A549 (cell line): ENCODE data around the gene CXCL12. TPM values are rescaled to one million over a fixed set of nuclear protein-coding genes. Genes with fewer than 3 reads are reported as not detected.

Experiments
- ATAC-seq, 2 experiments: fragments of 200-7000 bp in 1 of 2; fragments of >200 bp in 1 of 2; cut with Nextera tagmentation in 1 of 2; cut with Tn5 transposase in 1 of 2; 3 replicates each; pipeline versions ENCODE4 v1.8.0 to v1.9.1; 2018 to 2020; ENCODE audit warnings: mild to moderate bottlenecking in 1 of 2, moderate library complexity in 1 of 2
- CTCF ChIA-PET: fragments of 300-600 bp; sonication (Branson Sonifier 250); formaldehyde crosslinking; extraction: SDS; loops from one replicate; lab custom pipeline; 2021; ENCODE audit warnings: antibody characterized with exemption, inconsistent platforms; lab: Yijun Ruan, JAX
- POLR2A ChIA-PET: fragments of 350-600 bp; formaldehyde crosslinking; extraction: SDS; loops from one replicate; lab custom pipeline; 2021; ENCODE audit warnings: antibody characterized with exemption, inconsistent platforms; lab: Yijun Ruan, JAX
- DNase-seq, 2 experiments: peaks; one replicate each; pipeline versions ENCODE4 v3.0.0 to v3.0.0-alpha.2; 2011 to 2016; ENCODE audit warnings: low read depth in 1 of 2, low spot score in 1 of 2
- FAIRE-seq: peaks from 2 replicates; lab custom pipeline; 2011; peaks lifted over from hg19 to GRCh38; lab: Jason Lieb, UNC
- H3K27ac ChIP-seq, 2 experiments: fragments of >200 bp; sonication (Bioruptor Twin); formaldehyde crosslinking; 3 replicates each; pipeline ENCODE4 v1.5.1; 2016 to 2017
- H3K4me1 ChIP-seq: fragments of >200 bp; sonication (Bioruptor Twin); formaldehyde crosslinking; 3 replicates; pipeline ENCODE4 v1.6.1; 2016
- H3K4me2 ChIP-seq: fragments of >200 bp; sonication (Bioruptor Twin); formaldehyde crosslinking; 3 replicates; pipeline ENCODE4 v1.6.1; 2016
- H3K4me3 ChIP-seq: fragments of >200 bp; sonication (Bioruptor Twin); formaldehyde crosslinking; 3 replicates; pipeline ENCODE4 v1.5.1; 2016
- H3K9me3 ChIP-seq: fragments of >200 bp; sonication (Bioruptor Twin); formaldehyde crosslinking; 3 replicates; pipeline ENCODE4 v1.6.1; 2016
- ATOH8 ChIP-seq: fragments of 250-450 bp; sonication (Bioruptor Pico); IDR thresholded peaks from 2 replicates; pipeline ENCODE4 v1.5.0; 2020; ENCODE audit warnings: low read depth, mild to moderate bottlenecking, moderate library complexity
- CBX8 ChIP-seq: fragments of 200-600 bp; sonication (generic); IDR thresholded peaks from 2 replicates; pipeline ENCODE4 v1.6.1; 2016
- CEBPB ChIP-seq, 2 experiments: fragments of >200 bp in 1 of 2; sonication (Bioruptor Twin) in 1 of 2; formaldehyde crosslinking in 1 of 2; IDR thresholded peaks; 2 replicates each; pipeline ENCODE4 v1.6.1; 2012 to 2016
- CHD2 ChIP-seq: fragments of 150-350 bp; IDR thresholded peaks from 2 replicates; pipeline ENCODE4 v1.6.1; 2014; ENCODE audit warnings: low read length; ENCODE audit not compliant: partially characterized antibody
- E2F6 ChIP-seq: IDR thresholded peaks from 2 replicates; pipeline ENCODE4 v1.6.1; 2012; ENCODE audit warnings: low read depth, borderline replicate concordance
- ELK1 ChIP-seq: fragments of 150-350 bp; IDR thresholded peaks from 2 replicates; pipeline ENCODE4 v1.6.1; 2014; ENCODE audit warnings: low read depth, mild to moderate bottlenecking, low read length
- EP300 ChIP-seq, 2 experiments: fragments of >200 bp; sonication (Bioruptor Twin); formaldehyde crosslinking; IDR thresholded peaks; 2 replicates in 1 of 2; 3 replicates in 1 of 2; pipeline ENCODE4 v1.6.1; 2016 to 2017
- FOSL2 ChIP-seq, 2 experiments: fragments of 450-650 bp in 1 of 2; fragments of >200 bp in 1 of 2; sonication (Bioruptor Twin) in 1 of 2; formaldehyde crosslinking; IDR thresholded peaks; 2 replicates each; pipeline versions ENCODE4 v1.5.0 to v1.6.1; 2016 to 2020; ENCODE audit warnings: mild to moderate bottlenecking in 1 of 2, moderate library complexity in 1 of 2
- GATA3 ChIP-seq: IDR thresholded peaks from 2 replicates; pipeline ENCODE4 v1.6.1; 2012; ENCODE audit warnings: borderline replicate concordance
- HDAC2 ChIP-seq: fragments of 200-600 bp; sonication (generic); IDR thresholded peaks from 2 replicates; pipeline ENCODE4 v1.6.1; 2016
- HMGXB4 ChIP-seq: fragments of 250-450 bp; sonication (Bioruptor Pico); IDR thresholded peaks from 2 replicates; pipeline ENCODE4 v1.5.0; 2021; ENCODE audit warnings: mild to moderate bottlenecking, moderate library complexity, borderline replicate concordance
- HOXA7 ChIP-seq: fragments of 250-450 bp; sonication (Bioruptor Pico); IDR thresholded peaks from 2 replicates; pipeline ENCODE4 v1.5.0; 2020; ENCODE audit warnings: mild to moderate bottlenecking, moderate library complexity
- HOXB13 ChIP-seq: fragments of 250-450 bp; sonication (Bioruptor Pico); IDR thresholded peaks from 2 replicates; pipeline ENCODE4 v1.5.0; 2020; ENCODE audit warnings: low read depth, mild to moderate bottlenecking, moderate library complexity
- HOXB5 ChIP-seq: fragments of 250-450 bp; sonication (Bioruptor Pico); IDR thresholded peaks from 2 replicates; pipeline ENCODE4 v1.5.0; 2020; ENCODE audit warnings: mild to moderate bottlenecking, moderate library complexity
- JUN ChIP-seq, 2 experiments: fragments of >200 bp; sonication (Bioruptor Twin); formaldehyde crosslinking; IDR thresholded peaks; 2 replicates in 1 of 2; 3 replicates in 1 of 2; pipeline ENCODE4 v1.6.1; 2016 to 2017
- KDM1A ChIP-seq: fragments of 200-600 bp; sonication (generic); IDR thresholded peaks from 2 replicates; pipeline ENCODE4 v1.6.1; 2016; ENCODE audit warnings: low read depth, mild to moderate bottlenecking
- KDM5A ChIP-seq: fragments of 200-600 bp; sonication (generic); IDR thresholded peaks from 2 replicates; pipeline ENCODE4 v1.6.1; 2016; ENCODE audit warnings: antibody characterized with exemption, mild to moderate bottlenecking
- MAFK ChIP-seq: fragments of 450-650 bp; IDR thresholded peaks from 2 replicates; pipeline ENCODE4 v1.6.1; 2014; ENCODE audit not compliant: partially characterized antibody
- NR3C1 ChIP-seq: fragments of >200 bp; sonication (Bioruptor Twin); formaldehyde crosslinking; IDR thresholded peaks from 3 replicates; pipeline ENCODE4 v1.6.1; 2017
- POLR2AphosphoS2 ChIP-seq: conservative IDR thresholded peaks from 2 replicates; pipeline ENCODE4 v1.6.1; 2012; ENCODE audit warnings: low read length, improper control_type of control experiment, inconsistent platforms
- RNF2 ChIP-seq: fragments of 200-600 bp; sonication (generic); IDR thresholded peaks from 2 replicates; pipeline ENCODE4 v1.6.1; 2016; ENCODE audit warnings: low read depth, mild to moderate bottlenecking, antibody characterized with exemption, moderate library complexity, borderline replicate concordance
- ZNF302 ChIP-seq: fragments of 250-450 bp; sonication (Bioruptor Pico); IDR thresholded peaks from 2 replicates; pipeline ENCODE4 v1.9.0; 2021; ENCODE audit warnings: inconsistent platforms, mild to moderate bottlenecking, moderate library complexity
- ZSCAN20 ChIP-seq: fragments of 250-450 bp; sonication (Bioruptor Pico); IDR thresholded peaks from 2 replicates; pipeline ENCODE4 v1.8.0; 2022; ENCODE audit warnings: mild to moderate bottlenecking, moderate library complexity
- WGBS: methylation state at CpG from one replicate; pipeline ENCODE4 v1.1.6; 2017; ENCODE audit errors: missing lambda C conversion rate; 5-methylcytosine and 5-hydroxymethylcytosine counted together
- polyA plus RNA-seq, 4 experiments: library from polyadenylated mRNA; depleted of rRNA in 3 of 4; stranded (reverse); fragments of >200 nt; fragmentation: RNase III in 1 of 4; extraction: RNeasy Plus Mini Kit Qiagen cat#74134 plus additional on column Dnase treatment in 1 of 4; gene quantifications; 2 replicates in 3 of 4; 3 replicates in 1 of 4; pipeline ENCODE4 v1.2.3, GENCODE V29; 2011 to 2017

Gene CXCL12
- polyA plus RNA-seq, 2 of the 4 experiments (the other 2 are of a cell fraction): 0.13 to 0.17 TPM

- ATAC-seq: no peak
- no peak overlapping the region for H3K27ac ChIP-seq
- POLR2A ChIA-PET: no interaction called here
- 13% methylated on average over 7 of the region's 10 CpGs for WGBS
- TF ChIP-seq POLR2AphosphoS2 (no peak), CEBPB (IDR thresholded peaks at IDR 0.05) (no peak), NR3C1 (no peak), FOSL2 (IDR thresholded peaks at IDR 0.05) (no peak), FOSL2 (CRISPR knock-in tag; IDR thresholded peaks at IDR 0.05) (no peak), ATOH8 (CRISPR knock-in tag) (no peak), HOXA7 (CRISPR knock-in tag) (no peak), HOXB13 (no peak), KDM5A (no peak), ZNF302 (no peak)
- no peak overlapping the region for H3K4me2 ChIP-seq
- FAIRE-seq: no peak
- no peaks in the 10 kb centered on the region for H3K9me3 ChIP-seq
- H3K4me1 ChIP-seq: no peaks in the 10 kb centered on the region
- DNase-seq: no peak
- H3K4me3 ChIP-seq: no peak overlapping the region
- CTCF ChIA-PET: no interaction called here
Observed at GRCh38 chr10:44347609-44348400, 37.1 kb downstream of the CXCL12 start.

GRCh38 chr10:44344727-44345126 lies 40.2 kb downstream of the CXCL12 start:
- H3K9me3 ChIP-seq: no peaks in the 10 kb centered on the region
- no peaks in the 10 kb centered on the region for H3K4me1 ChIP-seq
- DNase-seq (no peak), FAIRE-seq (no peak), ATAC-seq (no peak)
- no peak overlapping the region for H3K27ac ChIP-seq
- TF ChIP-seq KDM1A (no peak), RNF2 (no peak), CBX8 (no peak), ELK1 (no peak), EP300 (IDR thresholded peaks at IDR 0.05) (no peak), GATA3 (no peak), ZSCAN20 (CRISPR knock-in tag) (no peak), KDM5A (no peak), HOXB5 (no peak)
- no peak overlapping the region for H3K4me2 ChIP-seq
- 10% methylated on average over 6 of the region's 6 CpGs for WGBS
- no peak overlapping the region for H3K4me3 ChIP-seq
- ChIA-PET POLR2A (no interaction called here), CTCF (no interaction called here)

GRCh38 chr10:44343843-44344242 lies 41.1 kb downstream of the CXCL12 start:
- CTCF ChIA-PET: interaction anchor here (1.0 kb wide), 2 partner anchors 42 to 69 kb away, joined by 3 read pairs; no protein-coding TSS in a partner anchor
- no peak for ATAC-seq

GRCh38 chr10:44341886-44342285 lies 43.0 kb downstream of the CXCL12 start:
- ChIA-PET POLR2A (no interaction called here), CTCF (interaction anchor here (0.7 to 1.0 kb wide), 2 partner anchors 35 to 523 kb away, joined by 3 read pairs; no protein-coding TSS in a partner anchor)
- no peaks in the 10 kb centered on the region for H3K9me3 ChIP-seq
- H3K4me3 ChIP-seq: no peak overlapping the region
- no peaks in the 10 kb centered on the region for H3K4me1 ChIP-seq
- 0% methylated on average over 3 of the region's 3 CpGs for WGBS
- FAIRE-seq: no peak
- H3K4me2 ChIP-seq: no peak overlapping the region
- no peak overlapping the region for H3K27ac ChIP-seq
- ATAC-seq: no peak
- no peak for DNase-seq
- TF ChIP-seq HOXA7 (CRISPR knock-in tag): no peak
- TF ChIP-seq ELK1: no peak
- no peak for TF ChIP-seq KDM5A
- no peak for TF ChIP-seq NR3C1
- TF ChIP-seq POLR2AphosphoS2: no peak
- no peak for TF ChIP-seq HDAC2
- TF ChIP-seq JUN (IDR thresholded peaks at IDR 0.05): no peak
- TF ChIP-seq E2F6: no peak
- no peak for TF ChIP-seq ZSCAN20 (CRISPR knock-in tag)
- TF ChIP-seq ATOH8 (CRISPR knock-in tag): no peak
- no peak for TF ChIP-seq CHD2
- TF ChIP-seq CEBPB (IDR thresholded peaks at IDR 0.05): no peak
- TF ChIP-seq KDM1A: no peak
- no peak for TF ChIP-seq HMGXB4 (CRISPR knock-in tag)

More at GRCh38 chr10:44343843-44344242, 41.1 kb downstream of the CXCL12 start:
- no peak overlapping the region for H3K27ac ChIP-seq
- DNase-seq (no peak), FAIRE-seq (no peak)
- POLR2A ChIA-PET: no interaction called here
- no peaks in the 10 kb centered on the region for H3K4me1 ChIP-seq
- TF ChIP-seq ZSCAN20 (CRISPR knock-in tag) (no peak), MAFK (no peak)
- no peak overlapping the region for H3K4me2 ChIP-seq
- WGBS: 5% methylated on average over 3 of the region's 3 CpGs
- H3K4me3 ChIP-seq: no peak overlapping the region
- H3K9me3 ChIP-seq: no peaks in the 10 kb centered on the region
